Measurements from ENCODE around the gene CCL15. TPM values are rescaled to one million over a fixed set of nuclear protein-coding genes. Genes with fewer than 3 reads are reported as not detected.
A peak's percentile ranks its signal among the peaks of the same experiment; 100 is the strongest.

CCL15 gene
- total and polyA plus RNA-seq, 10 donors: 0.15 to 0.20 (median 0.19) TPM; not detected in 7

- intact Hi-C loops (cut with DNase I; ENCODE audit: low total_unique reads): no loop called here
- H3K4me1 ChIP-seq: peaks cover 0 to 40% (median 9%) of the 10 kb centered on the region in 6 donors
- no peaks in the 10 kb centered on the region for H3K27me3 ChIP-seq (replicated peaks in 1 of 7)
- H3K27ac ChIP-seq: peak within 1 kb of the TSS in 6 of 8 donors; percentile 15 to 82 (median 50)
- H3K9me3 ChIP-seq: no peaks in the 10 kb centered on the region
- TF ChIP-seq POLR2AphosphoS5 (IDR thresholded peaks at IDR 0.05): peak in 1 of 3 donors; percentile 33
- TF ChIP-seq CTCF (IDR thresholded peaks at IDR 0.05 in 8 of 11, conservative IDR thresholded peaks at IDR 0.05 in 3 of 11): no peak
- peaks cover 0 to 14% (median 0%) of the 10 kb centered on the region in 6 donors for H3K36me3 ChIP-seq
- 85 to 93% (median 88%) methylated on average over 12 of the region's 12 CpGs for WGBS, 5 donors
- DNase-seq: no peak
- no peak within 1 kb of the TSS for H3K4me3 ChIP-seq
These were observed 20.1 kb downstream of the CCL15 start, which contains the start of gene CCL16 for GRCh38 chr17:35981246-35981645. CCL16 (minus strand) TSS chr17:35981497; CDS start chr17:35981420, 77 bp downstream.

GRCh38 chr17:35978346-35978745 lies 23.0 kb downstream of the CCL15 start:
- DNase-seq: no peak
- Histone ChIP-seq H3K4me1 (peaks cover 0 to 46% (median 19%) of the 10 kb centered on the region in 6 donors), H3K4me3 (no peak overlapping the region)

GRCh38 chr17:35977509-35977908 lies 23.8 kb downstream of the CCL15 start:
- 72 to 87% (median 83%) methylated on average over 7 of the region's 7 CpGs for WGBS, 5 donors
- peak overlapping the region in 1 of 8 donors; percentile 7 for H3K27ac ChIP-seq
- peak in 1 of 3 donors; percentile 36 for TF ChIP-seq POLR2AphosphoS5 (IDR thresholded peaks at IDR 0.05)
- no peak for TF ChIP-seq POLR2A (IDR thresholded peaks at IDR 0.05)
- TF ChIP-seq CTCF (IDR thresholded peaks at IDR 0.05 in 8 of 11, conservative IDR thresholded peaks at IDR 0.05 in 3 of 11): no peak
- no peaks in the 10 kb centered on the region for H3K36me3 ChIP-seq
- no peaks in the 10 kb centered on the region for H3K9me3 ChIP-seq
- no peak overlapping the region for H3K4me3 ChIP-seq
- H3K4me1 ChIP-seq: peaks cover 0 to 43% (median 22%) of the 10 kb centered on the region in 6 donors
- intact Hi-C loops (cut with DNase I; ENCODE audit: low total_unique reads): loop anchor here (5.0 to 10.0 kb wide), 2 partner anchors 95 to 507 kb away; partner anchors contain the start of gene ZNHIT3
- H3K27me3 ChIP-seq (replicated peaks in 1 of 7): no peaks in the 10 kb centered on the region
- no peak for DNase-seq

More at GRCh38 chr17:35978346-35978745, 23.0 kb downstream of the CCL15 start:
- H3K27me3 ChIP-seq (replicated peaks in 1 of 7): no peaks in the 10 kb centered on the region
- no peak overlapping the region for H3K27ac ChIP-seq
- WGBS, 5 donors: 83 to 93% (median 90%) methylated on average over 3 of the region's 3 CpGs
- peaks cover 0 to 5% (median 0%) of the 10 kb centered on the region in 6 donors for H3K36me3 ChIP-seq
- H3K9me3 ChIP-seq: no peaks in the 10 kb centered on the region
- intact Hi-C loops (cut with DNase I; ENCODE audit: low total_unique reads): loop anchor here (5.0 to 10.0 kb wide), 2 partner anchors 94 to 506 kb away; partner anchors contain the start of gene ZNHIT3
- no peak for TF ChIP-seq POLR2AphosphoS5 (IDR thresholded peaks at IDR 0.05)
- TF ChIP-seq POLR2A (IDR thresholded peaks at IDR 0.05): no peak
- TF ChIP-seq CTCF (IDR thresholded peaks at IDR 0.05 in 8 of 11, conservative IDR thresholded peaks at IDR 0.05 in 3 of 11): no peak
